Measurements from ENCODE around the gene LRRC8E.

GRCh38 chr19:7851623-7852500 lies 36.4 kb upstream of the LRRC8E start:
- TF ChIP-seq POLR2A (IDR thresholded peaks at IDR 0.05; ENCODE audit: low read length) (no peak), GATA1 (IDR thresholded peaks at IDR 0.05; ENCODE audit: low read depth, low read length) (no peak)

Measured in erythroblast (primary cell).